ENCODE data around the gene SUFU. TPM values are rescaled to one million over a fixed set of nuclear protein-coding genes. Genes with fewer than 3 reads are reported as not detected.
A peak's percentile ranks its signal among the peaks of the same experiment; 100 is the strongest.

SUFU gene
- total RNA-seq, 2 experiments from 2014 or later: 8.5 to 8.8 TPM

DNA sequence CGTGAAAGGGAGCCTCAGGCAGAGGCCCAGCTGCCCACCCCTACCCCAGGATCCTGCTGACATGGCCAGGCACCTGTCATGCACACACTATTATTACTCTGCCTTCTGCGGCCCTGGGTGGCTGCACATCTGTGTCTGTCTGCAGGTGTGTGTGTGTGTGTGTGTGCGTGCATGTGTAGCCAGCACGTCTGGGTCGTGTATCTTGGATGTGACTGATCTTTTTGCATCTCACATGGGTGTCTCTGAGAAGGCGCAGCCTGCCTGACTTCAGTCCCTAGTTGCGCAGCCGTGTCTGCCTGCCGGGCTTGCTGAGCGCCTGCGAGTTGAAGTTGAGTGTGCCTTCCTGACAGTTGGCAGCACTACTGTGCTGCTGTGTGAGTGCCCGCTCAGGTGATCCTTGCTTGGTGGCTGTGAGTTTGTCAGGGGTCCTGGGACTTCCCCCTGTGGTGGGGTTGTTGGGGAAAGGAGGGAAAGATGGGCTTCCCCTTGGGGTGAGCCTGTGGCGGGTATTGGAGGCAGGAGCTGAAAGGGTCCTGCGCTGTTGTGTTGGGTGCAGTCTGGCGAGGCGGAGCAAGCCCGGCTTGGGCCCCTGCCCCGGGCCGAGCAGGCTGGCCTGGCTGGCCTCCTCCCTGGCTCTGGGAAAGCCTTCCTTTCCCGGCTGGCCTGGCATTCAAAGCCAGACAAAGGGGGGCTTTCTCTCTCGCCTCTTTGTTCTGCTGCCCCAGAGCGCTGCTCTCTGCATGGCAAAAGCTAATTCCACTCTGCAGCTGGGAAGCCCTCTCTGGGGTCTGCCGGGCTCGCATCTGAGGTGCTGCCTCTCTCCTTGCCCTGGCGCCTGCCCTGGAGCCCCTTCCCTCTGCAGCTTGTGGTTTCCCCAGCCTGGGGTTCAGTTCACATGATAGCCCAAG lies 145.4 kb downstream of the SUFU start:
- ATAC-seq (no peak), DNase-seq (peak; percentile 71)
- Mint-ChIP-seq H3K9me3 (no peaks in the 10 kb centered on the region), H3K27ac (peak overlapping the region; percentile 95), H3K4me3 (peak overlapping the region; percentile 99), H3K36me3 (ENCODE audit: low read depth) (peaks cover 50% of the 10 kb centered on the region), H3K4me1 (ENCODE audit: low read depth) (peaks cover 76% of the 10 kb centered on the region), H3K27me3 (no peaks in the 10 kb centered on the region)
- ChIA-PET CTCF (interaction anchor here (0.7 to 2.8 kb wide), 5 partner anchors 12 to 104 kb away, joined by 3 to 14 read pairs (median 4); no protein-coding TSS in a partner anchor), POLR2A (interaction anchor here (1.0 to 6.1 kb wide), 3 partner anchors 12 to 63 kb away, joined by 3 to 67 read pairs (median 5); no protein-coding TSS in a partner anchor)
- TF ChIP-seq, protein P1, sequence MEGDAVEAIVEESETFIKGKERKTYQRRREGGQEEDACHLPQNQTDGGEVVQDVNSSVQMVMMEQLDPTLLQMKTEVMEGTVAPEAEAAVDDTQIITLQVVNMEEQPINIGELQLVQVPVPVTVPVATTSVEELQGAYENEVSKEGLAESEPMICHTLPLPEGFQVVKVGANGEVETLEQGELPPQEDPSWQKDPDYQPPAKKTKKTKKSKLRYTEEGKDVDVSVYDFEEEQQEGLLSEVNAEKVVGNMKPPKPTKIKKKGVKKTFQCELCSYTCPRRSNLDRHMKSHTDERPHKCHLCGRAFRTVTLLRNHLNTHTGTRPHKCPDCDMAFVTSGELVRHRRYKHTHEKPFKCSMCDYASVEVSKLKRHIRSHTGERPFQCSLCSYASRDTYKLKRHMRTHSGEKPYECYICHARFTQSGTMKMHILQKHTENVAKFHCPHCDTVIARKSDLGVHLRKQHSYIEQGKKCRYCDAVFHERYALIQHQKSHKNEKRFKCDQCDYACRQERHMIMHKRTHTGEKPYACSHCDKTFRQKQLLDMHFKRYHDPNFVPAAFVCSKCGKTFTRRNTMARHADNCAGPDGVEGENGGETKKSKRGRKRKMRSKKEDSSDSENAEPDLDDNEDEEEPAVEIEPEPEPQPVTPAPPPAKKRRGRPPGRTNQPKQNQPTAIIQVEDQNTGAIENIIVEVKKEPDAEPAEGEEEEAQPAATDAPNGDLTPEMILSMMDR (IDR thresholded peaks at IDR 0.05): no peak
- intact Hi-C loops (cut with micrococcal nuclease): loop anchor here (5.0 kb wide), 1 partner anchor 63 kb away; the partner anchor contains the start of genes ARL3 and SFXN2

DNA sequence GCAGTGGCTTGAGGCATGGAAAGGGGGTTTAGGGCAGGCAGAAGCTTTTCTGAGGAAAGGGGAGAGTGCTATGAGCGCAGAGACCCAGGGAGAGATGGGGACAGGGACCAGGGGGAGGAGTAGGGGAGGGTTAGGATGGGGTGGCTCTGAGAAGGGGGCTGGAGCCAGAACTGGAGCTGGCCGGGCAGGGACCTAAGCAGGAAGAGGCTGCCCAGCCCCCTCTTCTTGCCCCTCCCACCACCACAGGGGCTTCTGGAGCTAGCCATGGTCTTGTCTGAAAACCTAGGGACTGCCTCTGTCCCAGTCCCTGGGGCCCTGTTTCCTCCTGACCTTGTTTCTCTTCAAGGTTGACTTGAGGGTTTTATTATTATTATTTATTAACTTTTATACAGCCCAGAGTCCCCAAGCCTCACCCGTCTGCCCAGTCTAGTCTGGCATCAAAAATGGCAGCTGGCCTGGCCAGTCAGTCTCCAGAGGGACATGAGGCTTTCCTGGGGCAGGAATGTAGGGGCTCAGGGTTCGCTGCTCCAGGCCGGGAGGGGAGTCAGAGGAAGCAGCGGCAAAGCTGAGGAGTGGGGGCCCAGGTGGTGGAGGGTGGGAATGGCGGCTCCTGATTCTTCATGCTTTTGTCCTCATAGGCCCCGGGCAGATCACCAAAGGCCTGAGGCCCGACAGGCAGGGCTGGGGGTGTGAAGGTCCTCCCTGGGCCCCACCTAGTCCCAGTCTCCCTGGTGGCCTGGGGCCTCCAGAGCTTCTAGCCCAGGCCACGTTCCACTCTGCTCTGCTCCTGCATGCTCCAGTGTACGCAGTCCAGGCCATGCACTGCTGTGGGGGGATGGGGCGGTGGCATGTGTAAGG lies 146.3 kb downstream of the SUFU start:
- no peak for ATAC-seq
- CTCF ChIA-PET: interaction anchor here (0.7 to 2.8 kb wide), 6 partner anchors 11 to 103 kb away, joined by 3 to 14 read pairs (median 4); partner anchors contain the start of genes ARL3 and SFXN2
- Mint-ChIP-seq H3K9me3 (no peaks in the 10 kb centered on the region), H3K27me3 (no peaks in the 10 kb centered on the region), H3K4me3 (peak overlapping the region; percentile 99), H3K4me1 (ENCODE audit: low read depth) (peaks cover 83% of the 10 kb centered on the region), H3K36me3 (ENCODE audit: low read depth) (peaks cover 54% of the 10 kb centered on the region), H3K27ac (peak overlapping the region; percentile 90)
- POLR2A ChIA-PET: interaction anchor here (0.7 to 6.1 kb wide), 5 partner anchors 11 to 64 kb away, joined by 3 to 67 read pairs (median 3); partner anchors contain the start of gene ARL3
- TF ChIP-seq, protein P1 (IDR thresholded peaks at IDR 0.05): no peak
- intact Hi-C loops (cut with micrococcal nuclease): loop anchor here (5.0 kb wide), 1 partner anchor 62 kb away; the partner anchor contains the start of genes ARL3 and SFXN2
- no peak for DNase-seq

DNA sequence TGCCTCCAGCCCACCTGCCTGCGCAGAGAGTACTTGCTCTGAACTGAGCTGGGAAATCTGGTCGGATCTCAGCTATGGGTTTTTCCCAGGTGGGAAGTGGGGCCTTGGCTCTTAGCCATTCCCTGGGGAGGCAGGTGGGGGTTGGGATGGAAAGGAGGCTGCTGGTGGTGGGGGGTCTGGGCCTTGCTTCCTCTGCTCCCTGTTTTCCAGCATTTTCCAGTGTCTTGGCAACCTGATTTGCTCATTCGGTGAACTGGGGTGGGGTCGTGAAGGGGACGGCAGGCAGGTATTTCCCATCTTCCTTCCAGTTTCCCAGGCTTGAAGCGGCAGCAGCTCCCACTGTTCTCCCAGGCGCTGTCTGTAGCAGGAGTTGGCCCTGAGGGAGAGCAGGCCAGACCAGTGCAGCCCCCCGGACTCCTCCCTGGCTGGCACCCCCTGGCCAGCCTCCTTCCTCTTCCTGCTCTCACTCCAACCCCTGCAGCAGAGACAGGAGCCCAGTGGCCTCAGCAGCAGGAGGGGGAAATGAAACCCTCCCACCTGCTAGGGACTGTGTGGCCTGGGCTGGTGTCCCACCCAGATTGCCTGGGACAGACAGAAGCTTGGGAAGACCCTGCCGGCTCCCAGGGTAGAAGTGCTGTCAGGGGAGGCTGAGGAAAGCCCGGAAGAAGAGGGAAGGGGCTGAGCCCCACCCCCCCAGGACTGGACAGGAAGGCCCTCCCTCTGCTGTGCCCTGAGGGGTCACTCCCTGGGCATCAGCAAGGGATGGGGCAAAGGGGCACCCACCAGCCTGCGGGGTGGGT lies 147.1 kb downstream of the SUFU start:
- Mint-ChIP-seq H3K4me3 (peak overlapping the region; percentile 63), H3K27me3 (no peaks in the 10 kb centered on the region), H3K4me1 (ENCODE audit: low read depth) (peaks cover 88% of the 10 kb centered on the region), H3K36me3 (ENCODE audit: low read depth) (peaks cover 52% of the 10 kb centered on the region), H3K9me3 (no peaks in the 10 kb centered on the region), H3K27ac (peak overlapping the region; percentile 90)
- ChIA-PET CTCF (interaction anchor here (1.6 to 2.8 kb wide), 2 partner anchors 18 to 63 kb away, joined by 4 to 14 read pairs; partner anchors contain the start of genes ARL3 and SFXN2), POLR2A (interaction anchor here (0.7 to 6.1 kb wide), 4 partner anchors 11 to 63 kb away, joined by 3 to 67 read pairs (median 3); partner anchors contain the start of gene ARL3)
- ATAC-seq: no peak
- intact Hi-C loops (cut with micrococcal nuclease): no loop called here
- TF ChIP-seq, protein P1 (IDR thresholded peaks at IDR 0.05): no peak
- no peak for DNase-seq

DNA sequence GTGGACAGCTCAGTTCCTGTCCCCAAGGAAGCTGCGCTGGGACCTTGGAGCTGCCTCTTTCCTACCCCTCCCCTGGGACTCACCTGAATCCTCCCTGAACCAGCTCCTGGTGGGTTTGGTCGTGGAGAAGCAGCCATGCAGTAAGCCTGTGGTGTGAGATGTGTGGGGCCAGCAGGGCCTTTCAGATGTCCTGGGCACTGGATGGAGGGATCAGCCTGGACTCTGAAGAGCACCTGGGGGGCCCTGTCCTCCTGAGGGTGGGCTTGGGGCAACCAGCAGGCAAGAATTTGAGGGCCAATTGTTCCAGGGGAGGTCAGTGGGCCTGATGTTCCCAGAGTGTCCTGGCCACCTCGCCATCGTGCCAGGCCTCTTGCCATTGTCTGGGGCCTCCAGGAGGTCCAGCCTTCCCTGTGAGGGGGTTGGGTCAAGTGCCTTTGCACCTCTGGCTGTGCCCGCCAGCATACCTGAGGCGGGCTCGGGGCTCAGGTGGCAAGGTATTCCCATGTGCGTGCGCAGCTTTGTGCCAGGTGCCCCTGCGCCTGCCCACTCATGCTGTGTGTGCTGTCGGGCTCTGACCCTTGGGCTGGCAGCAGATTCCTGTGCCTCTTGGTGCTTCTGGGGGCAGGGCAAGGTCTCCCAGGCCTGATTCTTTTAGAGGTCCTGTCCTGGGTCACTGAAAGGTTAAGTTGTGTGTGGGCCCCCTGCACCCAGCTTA lies 147.8 kb downstream of the SUFU start:
- Mint-ChIP-seq H3K9me3 (no peaks in the 10 kb centered on the region), H3K4me3 (peak overlapping the region; percentile 63), H3K27me3 (no peaks in the 10 kb centered on the region), H3K36me3 (ENCODE audit: low read depth) (peaks cover 48% of the 10 kb centered on the region), H3K27ac (peak overlapping the region; percentile 90), H3K4me1 (ENCODE audit: low read depth) (peaks cover 83% of the 10 kb centered on the region)
- peak; percentile 24 for ATAC-seq
- ChIA-PET CTCF (interaction anchor here (0.9 to 2.8 kb wide), 5 partner anchors 9 to 62 kb away, joined by 4 to 14 read pairs (median 4); partner anchors contain the start of genes ARL3 and SFXN2), POLR2A (interaction anchor here (0.8 to 6.1 kb wide), 2 partner anchors 10 to 18 kb away, joined by 3 to 67 read pairs; no protein-coding TSS in a partner anchor)
- intact Hi-C loops (cut with micrococcal nuclease): no loop called here
- TF ChIP-seq, protein P1 (IDR thresholded peaks at IDR 0.05): no peak
- DNase-seq: no peak

Data from activated CD8-positive, alpha-beta T cell treated with anti-CD3 and anti-CD28 coated beads for 36 hours (primary cell).